GM12875 (cell line): Measurements from ENCODE around the gene PAN2.

Source experiments
- H3K4me3 ChIP-seq: one replicate; pipeline ENCODE4 v1.5.1; 2011; ENCODE audit warnings: low read depth, low read length, control low read depth
- CTCF ChIP-seq: IDR thresholded peaks from 2 replicates; pipeline ENCODE4 v1.5.1; 2011; ENCODE audit warnings: low read depth, mild to moderate bottlenecking, control low read depth, inconsistent platforms, low read length, moderate library complexity, borderline replicate concordance; ENCODE audit not compliant: insufficient read depth

The PAN2 gene

GRCh38 chr12:56373515-56373914 lies 39.7 kb upstream of the PAN2 start:
- TF ChIP-seq CTCF: no peak
- no peak overlapping the region for H3K4me3 ChIP-seq

GRCh38 chr12:56366948-56367347 lies 33.1 kb upstream of the PAN2 start:
- no peak for TF ChIP-seq CTCF
- H3K4me3 ChIP-seq: no peak overlapping the region

GRCh38 chr12:56362130-56363059 lies 28.6 kb upstream of the PAN2 start, which contains the start of gene APOF:
Gene APOF (minus strand): TSS chr12:56362857. CDS start chr12:56362745, 112 bp downstream.
- no peak within 1 kb of the TSS for H3K4me3 ChIP-seq
- TF ChIP-seq CTCF: no peak

GRCh38 chr12:56361487-56362129 lies 27.8 kb upstream of the PAN2 start:
- TF ChIP-seq CTCF: no peak
- H3K4me3 ChIP-seq: no peak overlapping the region

GRCh38 chr12:56359851-56360767 lies 26.3 kb upstream of the PAN2 start, which contains the start of gene STAT2:
Gene STAT2 (minus strand): TSS chr12:56360107. CDS start chr12:56356571, 3,536 bp downstream.
- peak within 1 kb of the TSS; percentile 88 for H3K4me3 ChIP-seq
- TF ChIP-seq CTCF: no peak

- no peak for TF ChIP-seq CTCF
- H3K4me3 ChIP-seq: peak overlapping the region; percentile 88
Observed at GRCh38 chr12:56358836-56359532, 25.2 kb upstream of the PAN2 start.
